Gastrocnemius medialis (tissue), 4 donors: Measurements from ENCODE around the gene DCAF17. TPM values are rescaled to one million over a fixed set of nuclear protein-coding genes. Genes with fewer than 3 reads are reported as not detected.

ENCODE experiments used
- ATAC-seq, 2 donors: fragments of 150-250 bp; one replicate each; pipeline ENCODE4 v1.9.1; 2016
- DNase-seq, 2 donors: peaks; one replicate each; pipeline ENCODE4 v3.0.0-alpha.2; 2019
- H3K27ac ChIP-seq, 4 donors: fragments of 200-600 bp; sonication (generic); 1 replicate in 1 of 4; 2 replicates in 3 of 4; pipeline ENCODE4 v1.5.1; 2016 to 2018; ENCODE audit warnings: mild to moderate bottlenecking in 2 of 4, moderate library complexity in 1 of 4
- H3K27me3 ChIP-seq, 3 donors: fragments of 200-600 bp; sonication (generic) in 2 of 3; 1 replicate in 1 of 3; 2 replicates in 2 of 3; pipeline versions ENCODE4 v1.5.1 to v1.6.0; 2016 to 2019; ENCODE audit warnings: mild to moderate bottlenecking in 1 of 3, moderate library complexity in 1 of 3
- H3K36me3 ChIP-seq, 2 donors: fragments of 200-600 bp; sonication (generic) in 1 of 2; one replicate each; pipeline ENCODE4 v1.5.1; 2017 to 2018
- H3K4me1 ChIP-seq, 2 donors: fragments of 200-600 bp; sonication (generic) in 1 of 2; one replicate each; pipeline ENCODE4 v1.5.1; 2016 to 2017; ENCODE audit warnings: mild to moderate bottlenecking in 2 of 2
- H3K4me3 ChIP-seq, 4 donors: fragments of 200-600 bp; sonication (generic) in 3 of 4; 1 replicate in 1 of 4; 2 replicates in 3 of 4; pipeline ENCODE4 v1.5.1; 2016 to 2019; ENCODE audit warnings: mild to moderate bottlenecking in 2 of 4
- H3K9me3 ChIP-seq, 3 donors: fragments of 200-600 bp; sonication (generic) in 2 of 3; 1 replicate in 1 of 3; 2 replicates in 2 of 3; pipeline ENCODE4 v1.5.1; 2016 to 2019
- POLR2A ChIP-seq, 2 donors: fragments of 450-650 bp; IDR thresholded peaks; one replicate each; pipeline ENCODE4 v1.6.1; 2017; ENCODE audit warnings: antibody characterized with exemption in 2 of 2, mild to moderate bottlenecking in 2 of 2, moderate library complexity in 2 of 2
- in situ Hi-C, 4 donors: fragments of 200-750 bp; cut with MboI; loops; one replicate each; pipeline versions ENCODE4 v1.15.0 to v1.8.0; 2017; ENCODE audit warnings: low sequenced_read_pairs in 4 of 4
- intact Hi-C: fragments of 100-400 bp; cut with DNase I; formaldehyde crosslinking; loops from one replicate; pipeline ENCODE4 v1.15.1; 2023; ENCODE audit warnings: low total_unique reads
- total RNA-seq, 4 donors: library from RNA; depleted of rRNA; stranded (reverse); fragments of >200 nt; gene quantifications; one replicate each; pipeline versions ENCODE4 v1.1.0 to v1.2.3, GENCODE V29; 2016
- TF ChIP-seq, protein P1 (sequence below), 5 experiments: fragments of 450-650 bp in 3 of 5; fragments of 200-600 bp in 2 of 5; sonication (generic) in 2 of 5; IDR thresholded peaks in 4 of 5; conservative IDR thresholded peaks in 1 of 5; 1 replicate in 4 of 5; 2 replicates in 1 of 5; pipeline ENCODE4 v1.5.1; 2016 to 2019; ENCODE audit warnings: antibody characterized with exemption in 5 of 5, mild to moderate bottlenecking in 3 of 5, moderate library complexity in 3 of 5

DCAF17 gene
- total RNA-seq, 4 donors from 2014 or later, result 5.2 to 22.8 (median 8.9) TPM

DNA sequence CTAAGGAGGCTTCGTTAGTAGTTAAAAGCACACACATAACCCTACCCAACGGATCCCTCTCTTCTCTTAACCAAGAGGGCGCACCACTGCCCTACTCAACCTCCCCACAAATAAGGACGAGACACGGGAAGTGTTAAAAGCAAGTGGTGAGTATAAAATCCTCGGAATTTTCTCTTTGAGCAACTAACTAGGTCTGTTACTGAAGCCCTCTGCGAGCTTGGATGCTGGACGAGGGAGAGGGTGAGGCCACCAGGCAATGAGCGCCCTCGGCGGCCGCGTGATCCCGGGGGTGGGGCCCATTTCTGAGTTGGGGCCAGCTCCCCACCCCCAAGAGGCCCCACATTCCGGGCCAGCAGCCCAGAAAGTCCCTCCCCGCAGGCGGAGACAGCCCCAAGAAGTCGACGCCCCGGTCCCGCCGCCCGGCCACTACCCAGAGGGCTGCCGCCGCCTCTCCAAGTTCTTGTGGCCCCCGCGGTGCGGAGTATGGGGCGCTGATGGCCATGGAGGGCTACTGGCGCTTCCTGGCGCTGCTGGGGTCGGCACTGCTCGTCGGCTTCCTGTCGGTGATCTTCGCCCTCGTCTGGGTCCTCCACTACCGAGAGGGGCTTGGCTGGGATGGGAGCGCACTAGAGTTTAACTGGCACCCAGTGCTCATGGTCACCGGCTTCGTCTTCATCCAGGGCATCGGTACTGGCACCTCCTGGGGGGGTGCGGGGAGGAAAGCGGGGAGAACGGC lies 88.2 kb downstream of the DCAF17 start, which contains the start of gene CYBRD1:
Gene CYBRD1 (plus strand): TSS at position 423 of the 736 bp plus-strand sequence. CDS start 72 bp downstream, at position 495.
- TF ChIP-seq, protein P1, sequence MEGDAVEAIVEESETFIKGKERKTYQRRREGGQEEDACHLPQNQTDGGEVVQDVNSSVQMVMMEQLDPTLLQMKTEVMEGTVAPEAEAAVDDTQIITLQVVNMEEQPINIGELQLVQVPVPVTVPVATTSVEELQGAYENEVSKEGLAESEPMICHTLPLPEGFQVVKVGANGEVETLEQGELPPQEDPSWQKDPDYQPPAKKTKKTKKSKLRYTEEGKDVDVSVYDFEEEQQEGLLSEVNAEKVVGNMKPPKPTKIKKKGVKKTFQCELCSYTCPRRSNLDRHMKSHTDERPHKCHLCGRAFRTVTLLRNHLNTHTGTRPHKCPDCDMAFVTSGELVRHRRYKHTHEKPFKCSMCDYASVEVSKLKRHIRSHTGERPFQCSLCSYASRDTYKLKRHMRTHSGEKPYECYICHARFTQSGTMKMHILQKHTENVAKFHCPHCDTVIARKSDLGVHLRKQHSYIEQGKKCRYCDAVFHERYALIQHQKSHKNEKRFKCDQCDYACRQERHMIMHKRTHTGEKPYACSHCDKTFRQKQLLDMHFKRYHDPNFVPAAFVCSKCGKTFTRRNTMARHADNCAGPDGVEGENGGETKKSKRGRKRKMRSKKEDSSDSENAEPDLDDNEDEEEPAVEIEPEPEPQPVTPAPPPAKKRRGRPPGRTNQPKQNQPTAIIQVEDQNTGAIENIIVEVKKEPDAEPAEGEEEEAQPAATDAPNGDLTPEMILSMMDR (IDR thresholded peaks at IDR 0.05 in 4 of 5, conservative IDR thresholded peaks at IDR 0.05 in 1 of 5), result no peak
- TF ChIP-seq POLR2A (IDR thresholded peaks at IDR 0.05), result peak; percentile 38 to 69
- Histone ChIP-seq H3K36me3 (no peaks in the 10 kb centered on the region), H3K27me3 (peaks cover 4 to 11% (median 5%) of the 10 kb centered on the region in 3 donors), H3K27ac (peak within 1 kb of the TSS; percentile 69 to 83 (median 80)), H3K9me3 (no peaks in the 10 kb centered on the region), H3K4me3 (peak within 1 kb of the TSS; percentile 72 to 78 (median 75)), H3K4me1 (peaks cover 0 to 5% of the 10 kb centered on the region in 2 donors)
- in situ Hi-C loops (no loop called here), intact Hi-C loops (no loop called here)
- DNase-seq, result peak; percentile 64 to 72
- ATAC-seq, result peak; percentile 62 to 70

DNA sequence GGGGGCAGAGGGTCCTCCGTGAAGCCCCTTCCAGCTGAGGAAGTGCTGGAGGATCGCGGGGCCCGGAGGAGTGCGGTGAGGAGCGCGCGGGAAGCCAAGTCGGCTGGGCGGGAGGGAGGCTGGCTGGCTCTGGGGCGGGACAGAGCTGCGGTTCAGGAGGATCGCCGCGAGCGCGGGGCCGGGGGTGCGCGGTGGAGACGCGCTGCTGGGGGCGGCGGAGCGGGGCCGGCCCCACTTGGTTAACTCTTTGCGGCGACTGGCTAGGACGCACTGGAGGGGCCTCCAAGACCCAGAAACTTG lies 88.7 kb downstream of the DCAF17 start:
- Histone ChIP-seq H3K27me3 (peaks cover 4 to 11% (median 5%) of the 10 kb centered on the region in 3 donors), H3K9me3 (no peaks in the 10 kb centered on the region), H3K4me1 (peaks cover 0 to 5% of the 10 kb centered on the region in 2 donors), H3K36me3 (no peaks in the 10 kb centered on the region), H3K27ac (peak overlapping the region; percentile 69 to 83 (median 80)), H3K4me3 (peak overlapping the region; percentile 72 to 78 (median 75))
- in situ Hi-C loops (no loop called here), intact Hi-C loops (no loop called here)
- ATAC-seq (peak; percentile 16), DNase-seq (no peak)
- TF ChIP-seq POLR2A (IDR thresholded peaks at IDR 0.05), result no peak
- TF ChIP-seq, protein P1 (IDR thresholded peaks at IDR 0.05 in 4 of 5, conservative IDR thresholded peaks at IDR 0.05 in 1 of 5), result no peak

DNA sequence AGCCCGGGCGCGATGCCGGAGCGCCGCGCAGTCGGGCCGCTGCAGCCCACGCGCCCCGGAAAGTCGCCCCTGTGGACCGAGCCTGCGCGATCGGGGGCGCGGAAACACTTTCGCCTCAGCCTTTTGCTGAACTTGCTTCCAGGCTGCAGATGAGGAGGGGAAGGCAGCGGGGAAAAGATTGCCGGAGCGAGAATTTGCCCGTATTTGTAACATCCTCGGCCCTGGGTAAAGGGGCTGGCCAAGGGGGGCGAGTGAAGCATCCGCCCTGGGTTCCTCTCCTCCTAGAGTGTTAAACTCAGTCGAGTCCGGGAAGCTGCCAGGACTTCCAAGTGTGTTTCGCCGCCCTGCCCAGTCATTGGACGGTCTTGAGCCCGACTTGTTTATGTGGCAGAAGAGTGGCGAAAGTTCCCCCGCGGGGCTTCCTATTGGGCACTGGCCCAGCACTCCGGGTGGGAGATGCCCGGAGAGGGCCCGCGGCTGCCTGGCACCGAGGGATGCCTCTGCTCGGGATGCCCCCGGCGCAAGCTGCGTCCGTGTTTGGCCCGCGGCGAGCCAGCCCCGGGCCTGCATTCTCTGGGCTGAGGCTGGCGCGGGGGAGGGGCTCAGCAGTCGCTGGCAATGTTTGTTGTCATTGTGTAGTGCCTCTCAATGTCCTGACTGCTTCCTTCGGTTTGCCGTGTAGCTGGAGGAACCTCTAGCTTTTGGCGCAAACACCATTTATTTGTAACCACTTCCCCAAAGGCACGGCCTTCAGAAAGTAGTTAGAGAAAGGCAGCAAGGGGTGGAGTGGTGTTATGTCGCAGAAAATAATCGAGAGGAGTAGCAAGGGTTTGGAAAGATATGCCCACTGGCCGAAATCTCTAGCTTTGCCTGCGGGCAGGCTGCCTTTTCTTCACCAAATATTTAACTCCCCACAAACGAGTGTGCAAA lies 89.3 kb downstream of the DCAF17 start:
- Histone ChIP-seq H3K4me3 (peak overlapping the region; percentile 72 to 78 (median 75)), H3K27ac (peak overlapping the region; percentile 69 to 83 (median 80)), H3K4me1 (peaks cover 0 to 5% of the 10 kb centered on the region in 2 donors), H3K27me3 (peaks cover 4 to 11% (median 5%) of the 10 kb centered on the region in 3 donors), H3K9me3 (no peaks in the 10 kb centered on the region), H3K36me3 (no peaks in the 10 kb centered on the region)
- intact Hi-C loops, result no loop called here
- ATAC-seq (peak; percentile 71 to 77), DNase-seq (peak; percentile 56 to 65)
- in situ Hi-C loops, result no loop called here
- TF ChIP-seq, protein P1 (IDR thresholded peaks at IDR 0.05 in 4 of 5, conservative IDR thresholded peaks at IDR 0.05 in 1 of 5), result no peak
- peak in 1 of 2 donors; percentile 52 for TF ChIP-seq POLR2A (IDR thresholded peaks at IDR 0.05)

DNA sequence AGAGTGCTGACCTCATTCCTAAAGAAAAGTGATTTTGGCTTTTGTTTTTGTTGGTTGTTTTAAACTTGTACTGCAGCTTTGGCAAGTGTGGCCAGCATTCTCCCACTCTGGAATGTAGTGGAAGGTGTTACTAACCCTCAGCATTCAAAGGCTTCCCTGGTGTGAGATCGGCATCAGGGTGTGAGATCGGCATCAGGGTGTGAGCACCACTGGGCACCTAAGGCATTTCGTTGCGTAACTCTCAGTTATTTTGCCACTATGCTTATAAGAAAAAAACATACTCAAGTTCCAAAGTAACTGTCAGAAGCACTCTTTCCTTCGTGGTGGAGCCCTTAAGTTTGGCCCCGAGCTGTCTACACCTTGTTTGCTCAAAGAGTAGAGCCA lies 90.0 kb downstream of the DCAF17 start:
- peaks cover 4 to 11% (median 5%) of the 10 kb centered on the region in 3 donors for H3K27me3 ChIP-seq
- peak overlapping the region; percentile 69 to 83 (median 80) for H3K27ac ChIP-seq
- TF ChIP-seq, protein P1 (IDR thresholded peaks at IDR 0.05 in 4 of 5, conservative IDR thresholded peaks at IDR 0.05 in 1 of 5), result no peak
- TF ChIP-seq POLR2A (IDR thresholded peaks at IDR 0.05), result no peak
- intact Hi-C loops, result no loop called here
- in situ Hi-C loops, result no loop called here
- peak in 1 of 2 donors; percentile 19 for ATAC-seq
- DNase-seq, result no peak
- no peaks in the 10 kb centered on the region for H3K9me3 ChIP-seq
- peaks cover 0 to 5% of the 10 kb centered on the region in 2 donors for H3K4me1 ChIP-seq
- no peaks in the 10 kb centered on the region for H3K36me3 ChIP-seq
- H3K4me3 ChIP-seq, result peak overlapping the region; percentile 72 to 78 (median 75)
